NCI-H82 (cell line): Measurements from ENCODE around the gene CAGE1.
"Not testable (repeated sequence)": the region's sequence is repeated elsewhere in the genome, so short reads cannot be mapped to it uniquely, and the experiment has no call there.

Experiments used
- DNase-seq: peaks from one replicate; lab custom pipeline; 2025; lab: John Stamatoyannopoulos, UW

The CAGE1 gene

DNA sequence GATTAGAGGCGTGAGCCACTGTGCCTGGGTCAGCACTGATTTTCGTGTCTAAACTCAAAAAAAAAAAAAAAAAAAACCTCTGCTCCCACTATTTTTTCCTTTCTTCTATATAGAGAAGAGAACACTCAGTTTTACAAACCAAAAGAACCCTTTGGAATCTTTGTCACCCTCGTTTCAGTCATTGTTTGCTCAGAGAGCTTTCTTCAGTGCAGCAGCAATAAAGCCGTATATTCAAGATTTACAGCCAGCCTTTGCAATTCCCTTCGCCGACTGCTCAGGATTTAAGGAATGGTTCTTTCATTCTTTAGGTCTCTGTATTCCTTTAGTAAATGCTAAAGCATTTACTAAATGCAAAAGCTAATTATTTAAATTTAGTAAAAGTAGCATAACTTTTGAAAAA, 20.2 kb upstream of the CAGE1 start:
- no peak for DNase-seq

DNA sequence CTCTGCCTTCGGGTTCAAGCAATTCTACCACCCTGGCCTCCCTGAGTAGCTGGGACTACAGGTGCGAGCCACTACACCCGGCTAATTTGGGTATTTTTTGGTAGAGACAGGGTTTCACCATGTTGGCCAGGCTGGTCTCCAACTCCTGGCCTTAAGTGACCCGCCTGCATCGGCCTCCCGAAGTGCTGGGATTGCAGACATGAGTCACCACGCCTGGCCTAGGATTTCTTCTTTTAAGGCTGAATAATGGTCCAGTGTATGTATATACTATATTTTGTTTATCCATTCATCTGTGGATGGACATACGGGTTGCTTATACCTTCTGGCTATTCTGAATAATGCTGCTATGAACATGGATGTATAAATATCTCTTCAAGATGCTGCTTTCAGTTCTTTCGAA, 17.2 kb upstream of the CAGE1 start:
- DNase-seq, result no peak

DNA sequence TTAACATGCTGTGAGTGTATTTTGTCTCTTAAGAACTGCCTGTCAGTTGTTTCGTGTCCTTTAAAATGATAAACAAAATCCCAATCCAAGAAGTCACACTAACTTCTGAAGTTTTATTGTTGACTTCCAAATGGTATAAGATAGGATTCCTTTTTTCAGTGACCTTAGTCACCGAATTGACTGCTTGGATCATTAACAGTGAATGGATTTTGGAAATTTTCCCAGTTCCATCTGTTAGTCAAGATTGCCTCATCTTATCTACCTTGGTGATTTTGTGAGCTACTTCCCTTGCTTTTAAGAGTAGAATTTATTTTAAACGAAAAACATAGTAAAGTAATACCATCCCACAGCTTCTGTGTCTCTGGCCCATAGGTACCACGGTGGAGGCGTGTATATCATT, 15.0 kb upstream of the CAGE1 start:
- DNase-seq, result no peak

DNA sequence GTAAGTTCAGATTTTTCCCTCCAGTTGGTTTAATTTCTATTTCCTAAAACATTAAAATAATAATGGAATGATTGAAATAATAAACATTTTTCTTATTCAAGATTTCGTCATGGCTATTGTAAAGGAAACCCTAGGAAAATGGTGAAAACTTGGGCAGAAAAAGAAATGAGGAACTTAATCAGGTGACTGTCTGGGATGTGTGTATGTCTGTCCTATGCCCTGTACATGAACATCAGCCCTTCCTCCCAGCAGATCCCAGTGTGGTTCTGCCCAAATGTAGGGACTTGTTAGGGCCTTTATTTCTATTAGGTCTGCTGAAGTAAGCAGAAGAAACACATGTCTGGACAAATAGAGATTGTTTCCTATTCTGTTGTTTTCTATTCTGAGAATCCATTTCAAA, 13.2 kb upstream of the CAGE1 start:
- DNase-seq, result no peak

DNA sequence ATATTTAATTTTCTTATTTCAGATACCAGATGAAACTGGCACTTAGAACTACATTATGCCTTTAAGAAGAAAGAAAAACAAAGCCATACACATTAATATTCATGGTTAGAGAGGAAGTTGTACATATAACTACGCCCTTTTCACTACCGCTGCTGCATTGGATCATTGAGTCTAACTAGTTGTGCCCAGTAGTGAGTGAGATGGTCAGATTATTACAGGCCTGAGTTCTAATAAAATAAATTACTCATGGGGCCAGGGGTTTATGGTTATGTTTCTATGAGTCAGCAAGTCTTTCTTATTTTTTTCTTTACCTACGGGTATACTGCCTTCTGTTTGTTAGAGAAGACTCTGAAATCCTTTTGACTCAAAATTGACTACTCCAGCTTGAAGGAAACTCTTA, 11.5 kb upstream of the CAGE1 start:
- no peak for DNase-seq

DNA sequence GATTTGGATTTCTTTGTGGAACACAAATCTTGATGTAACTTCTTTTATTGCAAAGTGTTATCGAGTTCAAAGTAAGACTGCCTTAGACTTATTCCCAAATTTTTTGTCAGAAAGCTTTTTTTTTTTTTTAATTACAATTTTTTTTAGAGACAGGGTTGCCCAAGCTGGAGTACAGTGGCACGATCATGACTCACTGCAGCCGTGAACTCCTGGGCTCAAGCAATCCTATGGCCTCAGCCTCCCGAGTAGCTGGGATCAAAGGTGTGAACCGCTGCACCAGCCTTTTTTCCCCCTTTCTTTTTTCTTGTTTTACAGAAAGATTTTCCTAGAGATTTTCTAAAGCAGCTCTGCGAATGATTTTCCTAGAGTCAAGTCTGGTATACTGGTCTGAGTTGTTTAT, 2.9 kb upstream of the CAGE1 start:
- no peak for DNase-seq

DNA sequence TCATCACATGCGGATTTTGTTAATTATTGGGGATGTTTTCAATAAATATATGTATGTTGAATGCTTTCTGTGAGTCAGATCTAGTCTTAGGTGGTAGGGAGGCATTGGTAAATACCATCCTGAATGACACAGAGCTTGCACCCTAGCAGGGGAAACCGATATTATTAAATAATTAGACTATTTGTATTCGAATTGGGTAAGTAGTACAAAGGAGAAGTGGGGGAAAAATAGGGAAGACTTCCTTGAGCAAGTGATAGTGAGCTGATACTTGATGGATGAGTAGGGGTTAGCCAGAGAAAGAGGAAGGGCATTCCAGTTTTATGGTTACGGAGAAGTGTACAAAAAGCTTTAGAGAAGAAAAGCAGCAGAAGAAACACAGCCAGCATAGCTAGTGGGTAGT, 1.6 kb upstream of the CAGE1 start:
- no peak for DNase-seq

DNA sequence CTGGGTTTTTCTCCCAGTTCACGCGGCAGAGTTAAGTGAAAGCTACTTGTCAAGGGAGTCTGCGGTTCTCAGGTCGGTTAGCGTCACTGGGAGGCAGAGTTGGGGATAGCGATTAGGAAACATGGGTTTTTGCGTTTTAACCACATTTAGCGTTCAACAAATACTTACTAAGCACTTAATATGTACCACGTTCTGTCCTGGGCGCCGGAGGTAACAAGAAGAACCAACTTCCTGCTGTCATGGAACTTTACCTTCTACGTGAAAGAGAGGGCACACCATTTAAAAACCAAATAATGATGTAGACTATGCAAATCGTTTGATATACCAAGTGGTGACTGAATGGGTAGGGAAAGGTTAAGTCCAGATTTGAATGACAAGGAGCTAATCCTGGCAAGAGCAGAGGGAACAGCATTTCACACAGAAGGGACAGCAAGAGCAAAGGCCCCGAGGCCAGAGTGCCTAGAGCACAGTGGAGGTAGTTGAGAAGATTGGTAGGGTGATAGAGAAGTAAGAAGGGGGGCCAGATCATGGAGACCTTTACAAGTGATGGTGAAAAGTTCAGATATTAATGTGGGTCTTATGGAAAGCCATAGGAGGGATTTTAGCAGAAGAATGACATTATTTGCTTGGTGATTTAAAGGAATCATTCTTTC, 810 bp upstream of the CAGE1 start:
- peak; percentile 45 for DNase-seq

DNA sequence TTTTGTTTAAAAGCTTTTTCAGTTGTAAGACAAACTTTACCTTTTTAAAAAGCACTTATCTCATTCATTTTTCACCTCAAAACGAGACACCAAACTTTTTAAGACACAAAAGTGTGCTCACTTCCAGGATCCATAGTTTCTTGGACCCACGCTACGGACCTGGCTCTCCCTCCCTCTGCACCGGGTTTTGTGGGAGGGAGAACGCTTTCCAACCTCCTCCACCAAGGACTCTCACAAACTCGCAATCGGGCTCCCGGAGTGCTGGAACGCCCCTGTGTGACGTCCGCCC, 436 bp downstream of the CAGE1 start:
- no peak for DNase-seq

DNA sequence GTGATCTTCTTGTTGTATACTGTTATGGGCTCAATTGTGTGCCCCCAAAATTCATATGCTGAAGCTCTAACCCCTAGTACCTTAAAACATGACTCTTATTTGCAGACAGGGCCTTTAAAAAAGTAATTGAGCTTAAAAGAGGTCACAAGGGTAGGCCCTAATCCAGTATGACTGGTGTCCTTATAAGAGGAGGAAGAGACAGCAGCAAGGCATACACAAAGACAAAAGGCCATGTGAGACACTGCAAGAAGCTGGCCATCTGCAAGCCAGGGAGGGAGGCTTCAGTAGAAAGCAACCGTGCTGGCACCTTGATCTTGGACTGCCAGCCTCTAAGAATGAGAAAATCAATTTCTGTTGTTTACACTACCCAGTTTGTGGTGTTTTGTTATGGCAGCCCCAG, 8.4 kb downstream of the CAGE1 start:
- DNase-seq, result peak; percentile 5

DNA sequence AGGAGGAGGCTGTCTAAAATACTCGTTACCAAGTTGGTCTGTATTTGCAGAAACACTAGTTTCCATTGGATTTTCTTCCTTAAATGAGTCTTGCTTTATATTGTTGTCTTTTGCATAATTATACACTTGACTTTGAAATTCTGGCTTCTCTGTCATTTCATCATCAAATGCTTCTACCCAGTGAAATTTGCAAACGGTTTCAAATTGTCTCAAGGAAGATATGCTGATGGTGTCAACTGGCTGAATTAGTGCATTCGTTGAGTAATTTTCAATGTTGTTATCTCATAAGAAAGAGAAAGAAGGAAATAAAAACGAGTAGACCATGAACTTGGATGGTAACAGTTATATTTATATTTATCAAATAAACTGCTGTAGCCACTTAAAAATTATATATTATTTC, 10.8 kb downstream of the CAGE1 start:
- DNase-seq, result no peak

DNA sequence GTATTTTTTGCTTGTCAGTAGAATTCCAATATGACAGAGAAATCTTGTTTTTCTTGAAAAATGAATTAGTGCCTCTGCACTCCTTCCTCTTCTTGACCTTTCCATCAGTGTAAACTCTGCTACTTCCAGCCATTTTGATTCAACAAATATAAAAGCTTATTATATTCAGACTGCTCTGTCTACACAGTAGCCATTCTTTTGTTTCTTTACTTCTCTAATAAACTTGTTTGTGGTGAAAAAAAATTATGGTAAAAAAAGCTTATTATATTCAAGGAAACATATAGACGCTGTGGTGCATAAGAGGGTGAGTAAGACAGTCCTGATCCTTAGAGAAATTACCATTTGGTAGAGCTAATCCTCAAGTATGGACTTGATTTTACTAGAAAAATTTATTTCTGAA, 11.6 kb downstream of the CAGE1 start:
- DNase-seq, result no peak

DNA sequence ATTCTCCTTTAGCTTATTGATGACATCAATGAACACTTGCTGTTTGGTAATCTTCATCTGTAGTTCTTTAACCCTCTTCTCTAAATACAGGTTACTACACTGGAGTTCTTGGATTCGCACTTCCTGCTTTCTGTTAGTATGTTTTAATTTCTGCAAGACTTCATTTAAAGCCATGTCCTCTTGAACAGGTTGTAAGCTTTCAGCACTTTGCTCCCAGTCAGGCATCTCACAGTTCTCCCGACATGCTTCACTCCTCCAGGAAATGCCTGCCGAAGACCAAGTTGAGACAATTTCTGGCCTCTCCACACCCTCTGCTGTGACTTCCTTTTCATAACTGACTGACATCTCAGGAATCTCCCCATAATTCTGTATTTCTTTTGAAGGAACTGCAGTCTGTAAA, 15.8 kb downstream of the CAGE1 start:
- DNase-seq, result no peak

DNA sequence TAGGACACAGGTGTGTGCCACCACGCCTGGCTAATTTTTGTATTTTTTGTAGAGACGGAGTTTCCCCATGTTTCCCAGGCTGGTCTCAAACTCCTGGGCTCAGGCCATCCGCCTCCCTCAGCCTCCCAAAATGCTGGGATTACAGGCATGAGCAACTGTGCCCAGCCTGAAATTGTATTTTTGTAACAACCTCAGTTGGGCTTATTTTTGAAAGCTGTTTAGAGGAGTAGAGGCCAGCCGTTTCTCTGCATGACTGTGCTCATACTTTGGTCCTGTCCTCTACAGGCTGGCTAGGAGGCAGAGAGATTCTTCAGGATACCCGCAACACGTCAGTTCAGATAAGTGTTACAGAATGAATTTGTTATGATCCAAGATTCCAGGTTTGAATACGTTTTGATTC, 22.1 kb downstream of the CAGE1 start:
- DNase-seq, result no peak

DNA sequence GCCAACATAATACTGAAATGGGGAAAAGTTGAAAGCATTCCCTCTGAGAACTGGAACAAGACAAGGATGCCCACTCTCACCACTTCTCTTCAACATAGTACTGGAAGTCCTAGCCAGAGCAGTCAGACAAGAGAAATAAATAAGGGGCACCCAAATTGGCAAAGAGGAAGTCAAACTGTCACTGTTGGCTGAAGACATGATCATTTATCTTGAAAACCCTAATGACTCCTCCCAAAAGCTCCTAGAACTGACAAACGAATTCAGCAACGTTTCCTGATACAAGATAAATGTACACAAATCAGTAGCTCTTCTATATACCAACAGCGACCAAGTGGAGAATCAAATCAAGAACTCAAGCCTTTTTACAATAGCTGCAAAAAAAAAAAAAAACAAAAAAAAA, 37.6 kb downstream of the CAGE1 start:
- not testable (repeated sequence) for DNase-seq

DNA sequence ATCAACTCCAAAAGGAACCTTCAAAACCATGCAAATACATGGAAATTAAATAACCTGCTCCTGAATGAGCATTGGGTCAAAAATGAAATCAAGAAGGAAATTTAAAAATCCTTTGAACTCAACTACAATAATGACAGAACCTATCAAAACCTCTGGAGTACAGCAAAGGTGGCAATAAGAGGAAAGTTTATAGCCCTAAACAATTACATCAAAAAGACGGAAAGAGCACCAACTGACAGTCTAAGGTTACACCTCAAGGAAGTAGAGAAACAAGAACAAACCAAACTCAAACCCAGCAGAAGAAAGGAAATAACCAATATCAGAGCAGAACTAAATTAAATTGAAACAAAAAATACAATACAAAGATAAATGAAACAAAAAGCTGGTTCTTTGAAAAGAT, 39.0 kb downstream of the CAGE1 start:
- not testable (repeated sequence) for DNase-seq

DNA sequence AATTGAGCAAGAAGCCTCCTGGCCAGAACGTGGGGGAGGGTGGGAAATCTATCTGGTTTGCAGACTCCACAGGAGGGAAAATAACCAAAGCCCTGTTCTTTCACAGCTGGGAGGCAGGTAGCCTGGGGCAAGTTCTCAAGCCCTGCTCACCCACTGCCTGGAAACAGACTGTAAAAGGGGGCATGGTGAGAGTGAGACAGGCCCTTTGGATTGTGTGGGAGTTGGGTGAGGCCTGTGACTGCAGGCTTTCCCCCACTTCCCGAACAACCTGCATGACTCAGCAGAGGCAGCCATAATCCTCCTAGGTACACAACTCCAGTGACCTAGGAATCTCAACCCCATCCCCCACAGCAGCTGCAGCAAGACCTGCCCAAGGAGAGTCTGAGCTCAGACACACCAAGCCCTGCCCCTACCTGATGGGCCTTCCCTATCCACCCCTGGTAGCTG, 42.0 kb downstream of the CAGE1 start:
- DNase-seq, result peak; percentile 70

DNA sequence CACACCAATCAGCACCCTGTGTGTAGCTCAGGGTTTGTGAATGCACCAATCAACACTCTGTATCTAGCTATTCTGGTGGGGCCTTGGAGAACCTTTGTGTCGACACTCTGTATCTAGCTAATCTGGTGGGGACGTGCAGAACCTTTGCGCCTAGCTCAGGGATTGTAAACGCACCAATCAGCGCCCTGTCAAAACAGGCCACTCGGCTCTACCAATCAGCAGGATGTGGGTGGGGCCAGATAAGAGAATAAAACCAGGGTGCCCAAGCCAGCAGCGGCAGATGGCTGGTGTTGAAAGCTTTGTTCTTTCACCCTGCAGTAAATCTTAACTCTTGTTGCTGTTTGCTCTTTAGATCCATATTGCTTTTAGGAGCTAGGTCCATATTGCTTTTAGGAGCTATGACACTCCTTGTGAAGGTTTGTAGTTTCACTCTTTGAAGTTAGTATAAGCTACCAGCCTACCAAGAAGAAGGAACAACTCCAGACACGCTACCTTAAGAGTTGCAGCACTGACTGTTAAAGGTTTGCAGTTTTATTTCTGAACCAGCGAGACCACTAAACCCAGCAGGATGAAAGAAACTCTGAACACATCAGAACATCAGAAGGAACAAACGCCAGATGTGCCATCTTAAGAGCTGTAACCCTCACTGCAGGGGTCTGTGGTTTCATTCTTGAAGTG, 44.6 kb downstream of the CAGE1 start:
- not testable (repeated sequence) for DNase-seq

DNA sequence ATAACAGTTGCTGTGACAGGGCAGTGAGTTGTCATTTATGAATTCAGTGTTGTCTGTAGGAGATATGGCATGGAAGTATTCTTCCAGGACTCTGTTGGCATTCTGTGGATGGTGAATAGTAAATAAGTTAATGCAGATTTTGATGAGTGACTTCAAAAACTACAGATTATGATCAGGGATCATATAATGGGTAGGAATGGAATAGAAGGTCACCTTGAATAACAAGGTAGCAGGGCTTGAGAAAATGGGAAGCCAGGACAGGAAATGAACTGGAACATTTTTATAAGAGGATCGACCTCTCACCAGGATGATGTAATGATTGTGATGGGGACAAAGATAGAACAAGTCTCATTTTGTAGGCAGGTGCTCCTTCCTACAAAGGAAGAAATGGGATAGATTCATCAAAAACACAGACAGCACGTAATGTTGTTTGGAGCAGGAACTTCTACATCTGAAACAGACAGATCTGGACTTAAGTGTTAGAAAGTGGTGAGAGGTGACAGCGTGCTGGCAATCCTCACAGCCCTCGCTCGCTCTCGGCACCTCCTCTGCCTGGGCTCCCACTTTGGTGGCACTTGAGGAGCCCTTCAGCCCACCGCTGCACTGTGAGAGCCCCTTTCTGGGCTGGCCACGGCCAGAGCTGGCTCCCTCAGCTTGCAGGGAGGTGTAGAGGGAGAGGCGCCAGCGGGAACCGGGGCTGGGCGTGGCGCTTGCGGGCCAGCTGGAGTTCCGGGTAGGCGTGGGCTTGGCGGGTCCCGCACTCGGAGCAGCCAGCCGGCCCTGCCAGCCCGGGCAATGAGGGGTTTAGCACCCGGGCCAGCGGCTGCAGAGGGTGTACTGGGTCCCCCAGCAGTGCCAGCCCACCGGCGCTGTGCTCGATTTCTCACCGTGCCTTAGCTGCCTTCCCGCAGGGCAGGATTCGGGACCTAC, 45.7 kb downstream of the CAGE1 start:
- no peak for DNase-seq

DNA sequence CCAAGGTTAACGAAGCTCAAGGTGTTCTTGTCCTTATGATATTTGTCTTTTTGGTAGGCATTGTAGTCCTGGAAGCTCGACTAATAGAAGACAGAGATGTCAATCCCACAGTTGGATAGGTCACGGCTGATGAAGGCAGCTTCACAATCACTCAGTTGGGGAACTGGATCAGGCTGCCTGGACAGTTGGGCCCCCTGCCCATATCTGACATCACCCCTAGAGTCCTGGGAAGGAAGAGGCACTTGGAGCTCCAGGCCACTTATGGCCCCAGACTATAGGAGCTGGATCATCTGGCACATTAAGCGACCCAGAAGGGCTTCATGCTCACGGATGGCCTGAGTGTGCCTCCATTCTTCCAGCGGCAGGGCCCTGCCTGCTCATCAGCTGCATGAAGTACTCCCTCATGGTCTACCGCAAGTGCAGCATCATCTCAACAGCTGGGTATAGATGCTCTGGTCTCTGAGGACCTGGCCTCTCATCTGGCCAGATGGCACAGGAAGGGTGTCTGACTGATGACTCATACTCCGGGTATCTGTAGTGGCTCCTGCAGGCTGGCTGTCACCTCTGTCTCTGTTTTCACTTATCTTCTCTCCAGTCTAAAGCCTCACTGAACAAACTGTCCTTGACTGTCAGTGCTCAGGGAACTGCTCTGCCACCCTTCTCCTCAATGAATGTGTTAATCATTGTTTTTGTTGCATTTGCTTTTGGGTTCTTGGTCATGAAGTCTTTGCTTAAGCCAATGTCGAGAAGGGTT, 47.4 kb downstream of the CAGE1 start:
- DNase-seq, result peak; percentile 19

DNA sequence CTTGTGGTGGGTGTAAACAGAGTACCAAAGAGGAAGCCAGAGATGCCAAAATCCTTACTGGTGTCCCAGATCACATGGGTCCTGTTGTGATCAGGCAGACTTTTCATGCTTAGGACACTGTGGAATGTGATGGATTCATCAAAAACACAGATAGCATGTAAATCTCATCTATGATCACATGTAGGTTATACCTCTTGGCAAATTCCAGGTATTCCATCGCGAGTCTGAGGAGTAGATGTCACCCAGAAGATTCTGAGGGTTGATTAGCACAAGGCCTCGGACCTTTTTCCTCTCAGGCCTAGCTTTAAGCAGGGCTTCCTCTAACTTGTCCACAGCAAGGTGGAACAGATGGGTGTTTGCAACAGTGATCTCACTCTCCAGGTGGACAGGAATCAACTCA, 48.3 kb downstream of the CAGE1 start:
- no peak for DNase-seq

DNA sequence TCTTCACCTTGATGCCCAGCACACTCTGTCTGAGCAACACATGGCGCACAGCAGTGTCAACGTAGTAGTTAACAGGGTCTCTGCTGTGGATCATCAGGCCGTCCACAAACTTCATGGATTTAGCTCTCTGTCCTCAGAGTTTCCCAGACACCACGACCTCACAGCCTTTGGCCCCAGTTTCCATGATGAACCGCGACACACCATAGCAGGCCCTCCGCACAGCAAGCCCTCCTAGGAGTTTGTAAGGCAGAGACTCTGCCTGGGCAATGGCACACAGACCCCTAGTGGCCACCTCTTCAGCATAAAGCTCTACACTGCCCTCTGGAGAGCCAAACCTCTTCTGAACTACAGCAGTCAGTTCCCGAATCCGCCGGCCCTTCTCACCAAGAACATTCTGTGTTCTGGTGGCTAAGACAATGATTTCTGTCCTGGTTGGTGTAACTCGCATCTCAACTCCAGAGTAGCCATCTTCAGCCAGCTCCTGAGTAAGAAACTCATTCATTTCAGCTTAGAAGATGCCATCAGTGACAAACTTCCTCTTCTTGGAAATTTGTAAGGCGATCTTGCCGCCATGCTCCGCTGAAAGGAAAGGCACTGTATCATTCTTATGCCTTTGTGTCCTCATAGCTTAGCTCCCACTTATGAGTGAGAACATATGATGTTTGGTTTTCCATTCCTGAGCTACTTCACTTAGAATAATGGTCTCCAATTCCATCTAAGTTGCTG, 50.4 kb downstream of the CAGE1 start:
- peak; percentile 71 for DNase-seq
